ENCODE data around the gene GSC2. TPM values are rescaled to one million over a fixed set of nuclear protein-coding genes. Genes with fewer than 3 reads are reported as not detected.

Gene GSC2
- total RNA-seq, 2 experiments from 2014 or later = not detected

DNA sequence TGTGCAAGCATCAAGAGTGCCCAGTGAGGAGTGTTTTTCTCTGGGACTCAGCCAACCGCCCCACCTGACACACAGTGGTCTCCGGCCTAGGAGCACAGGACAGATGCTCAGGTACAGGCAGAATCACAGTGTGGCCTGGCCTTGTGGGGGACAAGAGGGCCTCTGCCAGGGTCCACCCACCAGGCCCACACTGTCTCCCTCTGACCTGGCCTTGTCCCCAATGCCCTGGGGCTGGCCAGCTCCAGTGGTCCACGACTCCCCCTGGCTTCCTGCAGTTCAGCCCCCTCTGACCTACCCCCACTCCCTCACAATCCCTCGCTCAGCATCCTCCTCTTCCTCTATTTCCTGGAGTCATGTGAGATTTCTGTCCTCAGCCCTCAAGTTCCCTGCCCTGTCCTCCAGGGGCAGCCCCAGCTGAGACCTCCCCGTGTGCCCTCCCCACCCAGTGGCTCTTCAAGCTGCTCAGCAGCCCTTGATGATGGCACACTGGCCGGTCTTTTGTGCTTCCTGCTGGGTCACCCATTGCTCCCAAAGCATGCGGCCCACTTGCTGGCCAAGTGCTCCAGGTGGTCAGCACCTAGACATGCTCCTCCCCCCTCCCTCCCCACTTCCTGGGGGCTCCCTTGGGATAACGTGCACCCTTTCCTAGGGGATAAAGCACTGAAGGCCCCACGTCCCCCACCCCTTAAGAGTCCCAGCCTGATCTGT lies 17.2 kb downstream of the GSC2 start:
- ATAC-seq (no peak), DNase-seq (no peak)
- Mint-ChIP-seq H3K4me1 (ENCODE audit: low read depth) (no peaks in the 10 kb centered on the region), H3K27me3 (no peaks in the 10 kb centered on the region), H3K27ac (no peak overlapping the region), H3K36me3 (ENCODE audit: low read depth) (peaks cover 26% of the 10 kb centered on the region), H3K4me3 (no peak overlapping the region), H3K9me3 (no peaks in the 10 kb centered on the region)
- ChIA-PET POLR2A (interaction anchor here (0.6 to 2.0 kb wide), 4 partner anchors 10 to 350 kb away, joined by 3 to 8 read pairs (median 4); partner anchors contain the start of genes DGCR2 and ESS2), CTCF (no interaction called here)
- TF ChIP-seq, protein P1, sequence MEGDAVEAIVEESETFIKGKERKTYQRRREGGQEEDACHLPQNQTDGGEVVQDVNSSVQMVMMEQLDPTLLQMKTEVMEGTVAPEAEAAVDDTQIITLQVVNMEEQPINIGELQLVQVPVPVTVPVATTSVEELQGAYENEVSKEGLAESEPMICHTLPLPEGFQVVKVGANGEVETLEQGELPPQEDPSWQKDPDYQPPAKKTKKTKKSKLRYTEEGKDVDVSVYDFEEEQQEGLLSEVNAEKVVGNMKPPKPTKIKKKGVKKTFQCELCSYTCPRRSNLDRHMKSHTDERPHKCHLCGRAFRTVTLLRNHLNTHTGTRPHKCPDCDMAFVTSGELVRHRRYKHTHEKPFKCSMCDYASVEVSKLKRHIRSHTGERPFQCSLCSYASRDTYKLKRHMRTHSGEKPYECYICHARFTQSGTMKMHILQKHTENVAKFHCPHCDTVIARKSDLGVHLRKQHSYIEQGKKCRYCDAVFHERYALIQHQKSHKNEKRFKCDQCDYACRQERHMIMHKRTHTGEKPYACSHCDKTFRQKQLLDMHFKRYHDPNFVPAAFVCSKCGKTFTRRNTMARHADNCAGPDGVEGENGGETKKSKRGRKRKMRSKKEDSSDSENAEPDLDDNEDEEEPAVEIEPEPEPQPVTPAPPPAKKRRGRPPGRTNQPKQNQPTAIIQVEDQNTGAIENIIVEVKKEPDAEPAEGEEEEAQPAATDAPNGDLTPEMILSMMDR (IDR thresholded peaks at IDR 0.05) = no peak
- intact Hi-C loops (cut with micrococcal nuclease) = no loop called here

DNA sequence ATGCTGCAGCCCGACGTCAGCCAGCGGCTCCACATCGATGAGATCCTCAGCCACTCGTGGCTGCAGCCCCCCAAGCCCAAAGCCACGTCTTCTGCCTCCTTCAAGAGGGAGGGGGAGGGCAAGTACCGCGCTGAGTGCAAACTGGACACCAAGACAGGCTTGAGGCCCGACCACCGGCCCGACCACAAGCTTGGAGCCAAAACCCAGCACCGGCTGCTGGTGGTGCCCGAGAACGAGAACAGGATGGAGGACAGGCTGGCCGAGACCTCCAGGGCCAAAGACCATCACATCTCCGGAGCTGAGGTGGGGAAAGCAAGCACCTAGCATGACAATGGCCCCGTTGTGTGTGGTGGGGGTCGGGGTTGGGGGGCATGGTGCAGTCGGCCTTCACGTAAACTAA lies 17.9 kb downstream of the GSC2 start:
- no peak overlapping the region for H3K27ac Mint-ChIP-seq
- POLR2A ChIA-PET = interaction anchor here (0.6 to 2.0 kb wide), 3 partner anchors 10 to 351 kb away, joined by 3 to 8 read pairs (median 3); partner anchors contain the start of gene DGCR2
- CTCF ChIA-PET = interaction anchor here (1.1 kb wide), 1 partner anchor 12 kb away, joined by 3 read pairs; no protein-coding TSS in a partner anchor
- H3K4me3 Mint-ChIP-seq = no peak overlapping the region
- peaks cover 20% of the 10 kb centered on the region for H3K36me3 Mint-ChIP-seq (ENCODE audit: low read depth)
- DNase-seq = no peak
- TF ChIP-seq, protein P1 (IDR thresholded peaks at IDR 0.05) = no peak
- H3K4me1 Mint-ChIP-seq (ENCODE audit: low read depth) = no peaks in the 10 kb centered on the region
- intact Hi-C loops (cut with micrococcal nuclease) = no loop called here
- no peak for ATAC-seq
- no peaks in the 10 kb centered on the region for H3K9me3 Mint-ChIP-seq
- no peaks in the 10 kb centered on the region for H3K27me3 Mint-ChIP-seq

DNA sequence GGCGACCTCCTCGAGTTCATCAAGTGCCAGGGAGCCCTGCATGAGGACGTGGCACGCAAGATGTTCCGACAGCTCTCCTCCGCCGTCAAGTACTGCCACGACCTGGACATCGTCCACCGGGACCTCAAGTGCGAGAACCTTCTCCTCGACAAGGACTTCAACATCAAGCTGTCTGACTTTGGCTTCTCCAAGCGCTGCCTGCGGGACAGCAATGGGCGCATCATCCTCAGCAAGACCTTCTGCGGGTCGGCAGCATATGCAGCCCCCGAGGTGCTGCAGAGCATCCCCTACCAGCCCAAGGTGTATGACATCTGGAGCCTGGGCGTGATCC lies 18.4 kb downstream of the GSC2 start:
- POLR2A ChIA-PET = no interaction called here
- Mint-ChIP-seq H3K36me3 (ENCODE audit: low read depth) (peaks cover 15% of the 10 kb centered on the region), H3K4me1 (ENCODE audit: low read depth) (no peaks in the 10 kb centered on the region), H3K9me3 (no peaks in the 10 kb centered on the region), H3K27ac (no peak overlapping the region), H3K4me3 (no peak overlapping the region), H3K27me3 (no peaks in the 10 kb centered on the region)
- no peak for ATAC-seq
- intact Hi-C loops (cut with micrococcal nuclease) = no loop called here
- TF ChIP-seq, protein P1 (IDR thresholded peaks at IDR 0.05) = no peak
- CTCF ChIA-PET = interaction anchor here (1.1 kb wide), 1 partner anchor 12 kb away, joined by 3 read pairs; no protein-coding TSS in a partner anchor
- no peak for DNase-seq

DNA sequence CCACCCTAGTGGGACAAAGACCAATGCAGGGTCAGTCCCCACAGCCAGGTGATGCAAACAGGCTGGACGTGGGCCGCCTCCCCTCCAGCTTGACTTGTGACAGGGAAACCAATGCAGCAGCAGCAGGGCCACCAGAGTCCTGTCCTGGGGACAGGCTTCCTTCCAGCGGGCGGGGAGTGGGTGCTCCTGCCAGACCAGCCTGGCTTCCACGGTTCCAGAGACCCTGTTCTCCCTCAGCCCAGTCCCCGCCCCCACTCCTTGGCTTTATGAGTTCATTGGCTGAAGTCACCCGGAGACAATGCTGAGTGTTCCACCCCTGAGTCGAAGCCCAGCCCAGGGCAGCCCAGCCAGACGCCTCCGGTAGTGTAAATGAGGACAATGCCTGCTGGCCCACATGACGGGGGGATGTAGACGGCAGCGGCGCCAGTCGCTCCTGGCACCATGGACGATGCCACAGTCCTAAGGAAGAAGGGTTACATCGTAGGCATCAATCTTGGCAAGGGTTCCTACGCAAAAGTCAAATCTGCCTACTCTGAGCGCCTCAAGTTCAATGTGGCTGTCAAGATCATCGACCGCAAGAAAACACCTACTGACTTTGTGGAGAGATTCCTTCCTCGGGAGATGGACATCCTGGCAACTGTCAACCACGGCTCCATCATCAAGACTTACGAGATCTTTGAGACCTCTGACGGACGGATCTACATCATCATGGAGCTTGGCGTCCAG lies 19.0 kb downstream of the GSC2 start, which contains the start of gene TSSK2:
TSSK2 (plus strand) TSS at position 350 of the 726 bp plus-strand sequence; CDS start at position 442, 92 bp downstream.
- no peaks in the 10 kb centered on the region for H3K27me3 Mint-ChIP-seq
- intact Hi-C loops (cut with micrococcal nuclease) = no loop called here
- H3K4me1 Mint-ChIP-seq (ENCODE audit: low read depth) = no peaks in the 10 kb centered on the region
- no peaks in the 10 kb centered on the region for H3K9me3 Mint-ChIP-seq
- H3K36me3 Mint-ChIP-seq (ENCODE audit: low read depth) = peaks cover 11% of the 10 kb centered on the region
- ChIA-PET POLR2A (interaction anchor here (1.0 kb wide), 1 partner anchor 10 kb away, joined by 3 read pairs; no protein-coding TSS in a partner anchor), CTCF (interaction anchor here (1.1 kb wide), 1 partner anchor 13 kb away, joined by 3 read pairs; no protein-coding TSS in a partner anchor)
- ATAC-seq (no peak), DNase-seq (no peak)
- TF ChIP-seq, protein P1 (IDR thresholded peaks at IDR 0.05) = no peak
- H3K4me3 Mint-ChIP-seq = no peak within 1 kb of the TSS
- no peak within 1 kb of the TSS for H3K27ac Mint-ChIP-seq

DNA sequence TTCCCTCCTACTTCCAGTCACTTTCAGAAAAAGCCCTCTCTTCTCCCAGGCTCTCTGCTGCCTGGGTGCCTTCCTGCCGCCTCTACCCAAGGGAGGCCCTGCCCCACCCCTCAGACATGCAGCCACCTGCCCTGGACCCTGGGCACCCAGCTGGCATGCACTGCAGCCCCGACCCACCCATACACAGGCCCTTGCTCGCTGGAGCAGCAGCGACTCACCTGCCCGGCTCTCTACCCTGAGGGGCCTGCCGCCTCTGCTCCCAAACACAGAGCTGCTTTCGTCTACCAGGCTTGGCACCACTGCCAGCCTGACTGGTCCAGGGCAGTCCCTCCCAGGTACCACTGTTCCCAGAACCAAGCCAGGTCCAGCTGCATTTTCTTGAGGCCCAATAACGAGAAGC lies 20.2 kb downstream of the GSC2 start:
- ChIA-PET CTCF (no interaction called here), POLR2A (interaction anchor here (1.0 kb wide), 1 partner anchor 12 kb away, joined by 3 read pairs; no protein-coding TSS in a partner anchor)
- no peak for DNase-seq
- no peaks in the 10 kb centered on the region for H3K27me3 Mint-ChIP-seq
- no peak overlapping the region for H3K27ac Mint-ChIP-seq
- H3K4me1 Mint-ChIP-seq (ENCODE audit: low read depth) = no peaks in the 10 kb centered on the region
- peaks cover 9% of the 10 kb centered on the region for H3K36me3 Mint-ChIP-seq (ENCODE audit: low read depth)
- intact Hi-C loops (cut with micrococcal nuclease) = no loop called here
- TF ChIP-seq, protein P1 (IDR thresholded peaks at IDR 0.05) = no peak
- H3K9me3 Mint-ChIP-seq = no peaks in the 10 kb centered on the region
- no peak overlapping the region for H3K4me3 Mint-ChIP-seq
- no peak for ATAC-seq

All from activated CD8-positive, alpha-beta T cell treated with anti-CD3 and anti-CD28 coated beads for 36 hours (primary cell).